Upper lobe of left lung (tissue), 4 donors: ENCODE data around the gene CLDN6.
A peak's percentile ranks its signal among the peaks of the same experiment; 100 is the strongest.

Experiments
- CTCF ChIP-seq, 6 experiments: fragments of 450-650 bp in 4 of 6; fragments of 200-600 bp in 2 of 6; sonication (generic) in 2 of 6; IDR thresholded peaks; one replicate each; pipeline ENCODE4 v1.5.1; 2016 to 2019; ENCODE audit warnings: antibody characterized with exemption in 6 of 6
- EP300 ChIP-seq, 4 donors: sonication (generic); formaldehyde crosslinking; IDR thresholded peaks; one replicate each; pipeline ENCODE4 v1.5.1; 2017; ENCODE audit warnings: antibody characterized with exemption in 4 of 4, control low read depth in 2 of 4
- POLR2A ChIP-seq, 4 donors: fragments of 450-650 bp; IDR thresholded peaks; one replicate each; pipeline ENCODE4 v1.5.1; 2016 to 2017; ENCODE audit warnings: antibody characterized with exemption in 4 of 4, mild to moderate bottlenecking in 2 of 4
- POLR2AphosphoS5 ChIP-seq, 2 donors: sonication (generic); formaldehyde crosslinking; IDR thresholded peaks; one replicate each; pipeline ENCODE4 v1.5.1; 2017; ENCODE audit warnings: antibody characterized with exemption in 2 of 2

- no peak for TF ChIP-seq CTCF (IDR thresholded peaks at IDR 0.05)
- no peak for TF ChIP-seq POLR2AphosphoS5 (IDR thresholded peaks at IDR 0.05)
- peak in 1 of 4 donors; percentile 34 for TF ChIP-seq POLR2A (IDR thresholded peaks at IDR 0.05)
- TF ChIP-seq EP300 (IDR thresholded peaks at IDR 0.05) = no peak
Observed at GRCh38 chr16:3036726-3037315, 18.8 kb upstream of the CLDN6 start, which contains the start of gene BICDL2.
